Endothelial cell of umbilical vein (primary cell): ENCODE results near the gene AKAP6. TPM values are rescaled to one million over a fixed set of nuclear protein-coding genes. Genes with fewer than 3 reads are reported as not detected.

ENCODE experiments used
- BruUV-seq: library from RNA; stranded (reverse); fragments of 400-500 nt; replicated peaks from 2 replicates; lab custom pipeline; 2021; lab: Mats Ljungman, UMichigan
- CTCF ChIA-PET: fragments of 300-600, 350-600 bp; sonication (Branson Sonifier 250); formaldehyde crosslinking; loops from one replicate; lab custom pipeline; 2021; ENCODE audit warnings: antibody characterized with exemption, inconsistent platforms; lab: Charles Lee
- POLR2A ChIA-PET: fragments of 300-600, 350-600 bp; sonication (Branson Sonifier 250); formaldehyde crosslinking; loops from one replicate; lab custom pipeline; 2021; ENCODE audit warnings: antibody characterized with exemption, inconsistent platforms; lab: Charles Lee
- DNase-seq: peaks from one replicate; pipeline ENCODE4 v3.0.0-alpha.2; 2011; ENCODE audit warnings: low read depth, low spot score
- FAIRE-seq: peaks from 2 replicates; lab custom pipeline; 2011; peaks lifted over from hg19 to GRCh38; lab: Jason Lieb, UNC
- H2AFZ ChIP-seq: 2 replicates; pipeline ENCODE4 v1.6.0; 2012; ENCODE audit warnings: low read depth, low read length, control low read depth, inconsistent platforms
- H3K27ac ChIP-seq: 2 replicates; pipeline ENCODE4 v1.5.1; 2011; ENCODE audit warnings: low read depth, mild to moderate bottlenecking, control low read depth, low read length, moderate library complexity; ENCODE audit not compliant: insufficient read depth
- H3K27me3 ChIP-seq, 2 experiments: 2 replicates each; pipeline versions ENCODE4 v1.6.0 to v1.6.1; 2011; ENCODE audit warnings: low read length in 2 of 2, mixed read lengths in 1 of 2; ENCODE audit not compliant: control insufficient read depth in 2 of 2, insufficient read depth in 2 of 2
- H3K36me3 ChIP-seq, 2 experiments: 2 replicates in 1 of 2; 3 replicates in 1 of 2; pipeline ENCODE4 v1.5.1; 2011; ENCODE audit warnings: low read length in 2 of 2, mild to moderate bottlenecking in 1 of 2, moderate library complexity in 1 of 2; ENCODE audit not compliant: control insufficient read depth in 2 of 2, insufficient read depth in 2 of 2; ENCODE audit errors: extremely low read depth in 1 of 2
- H3K4me1 ChIP-seq: 3 replicates; pipeline ENCODE4 v1.5.1; 2011; ENCODE audit warnings: mild to moderate bottlenecking, low read length; ENCODE audit not compliant: control insufficient read depth, insufficient read depth; ENCODE audit errors: extremely low read depth
- H3K4me2 ChIP-seq: 2 replicates; pipeline ENCODE4 v1.6.1; 2011; ENCODE audit warnings: low read length, control low read depth, mixed read lengths; ENCODE audit not compliant: insufficient read depth
- H3K4me3 ChIP-seq, 3 experiments: fragments of 200-600 bp in 1 of 3; sonication (generic), shearing (Covaris generic) in 1 of 3; replicated peaks in 1 of 3; 2 replicates each; pipeline ENCODE4 v1.5.1; 2011 to 2016; ENCODE audit warnings: control low read depth in 3 of 3, low read length in 3 of 3, mild to moderate bottlenecking in 2 of 3, inconsistent platforms in 1 of 3, low read depth in 1 of 3, moderate library complexity in 1 of 3; ENCODE audit not compliant: insufficient read depth in 1 of 3
- H3K79me2 ChIP-seq: 2 replicates; pipeline ENCODE4 v1.6.0; 2012; ENCODE audit warnings: low read length, inconsistent platforms; ENCODE audit not compliant: control insufficient read depth, insufficient read depth
- H3K9ac ChIP-seq: replicated peaks from 2 replicates; pipeline ENCODE3; 2011; ENCODE audit warnings: low read length, control low read depth; ENCODE audit not compliant: insufficient read depth; ENCODE audit errors: extremely low read depth
- H3K9me1 ChIP-seq: replicated peaks from 3 replicates; pipeline ENCODE4 v1.6.0; 2011; ENCODE audit warnings: mild to moderate bottlenecking, low read length; ENCODE audit not compliant: control insufficient read depth, insufficient read depth; ENCODE audit errors: extremely low read depth
- H3K9me3 ChIP-seq: replicated peaks from 2 replicates; pipeline ENCODE4 v1.5.1; 2012; ENCODE audit warnings: low read length, inconsistent platforms; ENCODE audit not compliant: control insufficient read depth, insufficient read depth
- H4K20me1 ChIP-seq: replicated peaks from 2 replicates; pipeline ENCODE3; 2011; ENCODE audit warnings: mild to moderate bottlenecking, low read length; ENCODE audit not compliant: control insufficient read depth, insufficient read depth; ENCODE audit errors: extremely low read depth
- FOS ChIP-seq: IDR thresholded peaks from 2 replicates; pipeline ENCODE4 v1.6.1; 2011; ENCODE audit warnings: mild to moderate bottlenecking, low read length, moderate library complexity, borderline replicate concordance; ENCODE audit not compliant: insufficient read depth
- GATA2 ChIP-seq: IDR thresholded peaks from 2 replicates; pipeline ENCODE4 v1.7.0; 2011; ENCODE audit warnings: low read depth, mild to moderate bottlenecking, moderate library complexity, mixed read lengths, low read length; ENCODE audit not compliant: insufficient read length, insufficient read depth
- JUN ChIP-seq: IDR thresholded peaks from 2 replicates; pipeline ENCODE4 v1.6.1; 2011; ENCODE audit warnings: borderline replicate concordance, low read depth; ENCODE audit not compliant: insufficient read length, insufficient read depth
- MYC ChIP-seq: IDR thresholded peaks from one replicate; pipeline ENCODE4 v1.6.1; 2011; ENCODE audit warnings: mild to moderate bottlenecking, low read depth, low read length
- POLR2AphosphoS5 ChIP-seq: IDR thresholded peaks from 2 replicates; pipeline ENCODE4 v1.6.1; 2012; ENCODE audit warnings: low read depth, mild to moderate bottlenecking, control low read depth, low read length, moderate library complexity; ENCODE audit not compliant: insufficient read depth
- dilution Hi-C: fragments of 300-500 bp; cut with MboI; formaldehyde crosslinking; loops from one replicate; pipeline ENCODE4 v1.15.0; 2019; ENCODE audit warnings: low sequenced_read_pairs; ENCODE audit not compliant: extremely low pct_ligation_motif_present
- intact Hi-C: fragments of 100-400 bp; cut with micrococcal nuclease; formaldehyde crosslinking; loops from one replicate; pipeline ENCODE4 v1.10.0; 2022
- polyA plus RNA-seq, 4 experiments: library from polyadenylated mRNA; depleted of rRNA in 3 of 4; stranded (reverse) in 3 of 4; unstranded in 1 of 4; fragments of >200 nt; gene quantifications; 2 replicates each; pipeline versions ENCODE4 v1.2.1 to v1.2.3, GENCODE V29; 2011 to 2012; ENCODE audit warnings: missing spikeins in 1 of 4
- total RNA-seq: library from RNA; stranded (reverse); gene quantifications from 2 replicates; pipeline ENCODE4 v1.2.3, GENCODE V29; 2021
- TF ChIP-seq, protein P1 (sequence below), 2 donors: IDR thresholded peaks; 1 replicate in 1 of 2; 2 replicates in 1 of 2; pipeline ENCODE4 v1.5.1; 2011; ENCODE audit warnings: low read length in 2 of 2, mild to moderate bottlenecking in 2 of 2, moderate library complexity in 2 of 2, control low read depth in 1 of 2, inconsistent platforms in 1 of 2, low read depth in 1 of 2; ENCODE audit not compliant: insufficient read depth in 1 of 2; ENCODE audit errors: extremely low read depth in 1 of 2

AKAP6 gene
- total and polyA plus RNA-seq, 2 donors (not counting 3 experiments of a cell fraction or from before 2014, with no cell fraction given), result 0.03 to 0.49 TPM

DNA sequence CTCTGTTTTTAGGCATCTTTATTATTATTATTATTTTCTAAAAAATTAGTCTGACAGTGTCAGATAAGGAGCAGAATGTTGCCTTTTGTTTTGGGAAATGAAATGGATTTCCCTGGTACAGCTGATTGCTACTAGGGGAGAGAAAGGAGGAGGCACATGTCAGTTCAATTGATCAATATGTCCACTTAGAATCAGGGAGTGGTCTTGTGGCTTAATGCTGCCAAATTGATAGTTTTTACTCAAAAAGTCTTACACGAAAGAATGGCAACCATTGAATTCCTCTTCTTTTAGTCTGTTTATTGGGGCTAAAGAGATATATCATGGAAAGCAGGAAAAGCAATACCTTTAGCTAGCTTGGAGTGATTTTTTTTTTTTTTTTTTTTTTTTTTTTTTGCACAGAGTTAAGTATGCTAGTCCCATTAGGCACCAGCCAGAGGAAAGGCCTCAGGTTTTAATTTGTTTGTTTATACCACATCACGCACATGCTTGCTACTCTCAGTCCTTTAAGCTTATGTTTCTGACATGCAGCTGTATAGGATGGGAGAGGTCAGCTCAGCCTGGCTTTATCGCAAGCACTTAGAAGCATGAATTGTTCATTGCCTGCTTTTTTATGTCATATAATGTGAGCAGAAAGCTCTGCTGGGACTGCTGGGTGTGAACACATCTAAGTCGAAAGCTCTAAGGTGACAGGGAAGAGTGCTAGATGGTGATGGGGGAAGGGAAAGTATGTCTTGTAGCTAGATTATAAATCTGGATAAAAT, 1.4 kb downstream of the AKAP6 start:
- no peak overlapping the region for H3K4me3 ChIP-seq
- intact Hi-C loops, result no loop called here
- no peak overlapping the region for H2AFZ ChIP-seq
- DNase-seq, result no peak
- H3K36me3 ChIP-seq, result no peaks in the 10 kb centered on the region
- FAIRE-seq, result no peak
- no peak overlapping the region for H3K27ac ChIP-seq
- dilution Hi-C loops, result no loop called here
- TF ChIP-seq FOS (no peak), MYC (no peak), GATA2 (no peak), JUN (no peak), POLR2AphosphoS5 (no peak)
- TF ChIP-seq, protein P1, sequence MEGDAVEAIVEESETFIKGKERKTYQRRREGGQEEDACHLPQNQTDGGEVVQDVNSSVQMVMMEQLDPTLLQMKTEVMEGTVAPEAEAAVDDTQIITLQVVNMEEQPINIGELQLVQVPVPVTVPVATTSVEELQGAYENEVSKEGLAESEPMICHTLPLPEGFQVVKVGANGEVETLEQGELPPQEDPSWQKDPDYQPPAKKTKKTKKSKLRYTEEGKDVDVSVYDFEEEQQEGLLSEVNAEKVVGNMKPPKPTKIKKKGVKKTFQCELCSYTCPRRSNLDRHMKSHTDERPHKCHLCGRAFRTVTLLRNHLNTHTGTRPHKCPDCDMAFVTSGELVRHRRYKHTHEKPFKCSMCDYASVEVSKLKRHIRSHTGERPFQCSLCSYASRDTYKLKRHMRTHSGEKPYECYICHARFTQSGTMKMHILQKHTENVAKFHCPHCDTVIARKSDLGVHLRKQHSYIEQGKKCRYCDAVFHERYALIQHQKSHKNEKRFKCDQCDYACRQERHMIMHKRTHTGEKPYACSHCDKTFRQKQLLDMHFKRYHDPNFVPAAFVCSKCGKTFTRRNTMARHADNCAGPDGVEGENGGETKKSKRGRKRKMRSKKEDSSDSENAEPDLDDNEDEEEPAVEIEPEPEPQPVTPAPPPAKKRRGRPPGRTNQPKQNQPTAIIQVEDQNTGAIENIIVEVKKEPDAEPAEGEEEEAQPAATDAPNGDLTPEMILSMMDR (IDR thresholded peaks at IDR 0.05; ENCODE audit: extremely low read depth in 1 of 2, insufficient read depth in 1 of 2, low read depth in 1 of 2, low read length in 2 of 2), result no peak
- H3K9me3 ChIP-seq, result no peaks in the 10 kb centered on the region
- H3K4me2 ChIP-seq, result no peak overlapping the region
- ChIA-PET POLR2A (no interaction called here), CTCF (interaction anchor here (0.6 to 1.2 kb wide), 4 partner anchors 9 to 245 kb away, joined by 3 to 4 read pairs (median 3); no protein-coding TSS in a partner anchor)
- no peaks in the 10 kb centered on the region for H3K9me1 ChIP-seq
- H3K27me3 ChIP-seq, result no peaks in the 10 kb centered on the region
- no peaks in the 10 kb centered on the region for H4K20me1 ChIP-seq
- BruUV-seq, result no TSS peak
- no peaks in the 10 kb centered on the region for H3K79me2 ChIP-seq
- no peaks in the 10 kb centered on the region for H3K4me1 ChIP-seq
- H3K9ac ChIP-seq, result no peak overlapping the region
